ENCODE data around the gene COQ10B. TPM values are rescaled to one million over a fixed set of nuclear protein-coding genes. Genes with fewer than 3 reads are reported as not detected.
"Not testable (repeated sequence)": the region's sequence is repeated elsewhere in the genome, so short reads cannot be mapped to it uniquely, and the experiment has no call there.

Gene COQ10B
- 26.1 and 28.7 TPM in 2 replicates for total RNA-seq

DNA sequence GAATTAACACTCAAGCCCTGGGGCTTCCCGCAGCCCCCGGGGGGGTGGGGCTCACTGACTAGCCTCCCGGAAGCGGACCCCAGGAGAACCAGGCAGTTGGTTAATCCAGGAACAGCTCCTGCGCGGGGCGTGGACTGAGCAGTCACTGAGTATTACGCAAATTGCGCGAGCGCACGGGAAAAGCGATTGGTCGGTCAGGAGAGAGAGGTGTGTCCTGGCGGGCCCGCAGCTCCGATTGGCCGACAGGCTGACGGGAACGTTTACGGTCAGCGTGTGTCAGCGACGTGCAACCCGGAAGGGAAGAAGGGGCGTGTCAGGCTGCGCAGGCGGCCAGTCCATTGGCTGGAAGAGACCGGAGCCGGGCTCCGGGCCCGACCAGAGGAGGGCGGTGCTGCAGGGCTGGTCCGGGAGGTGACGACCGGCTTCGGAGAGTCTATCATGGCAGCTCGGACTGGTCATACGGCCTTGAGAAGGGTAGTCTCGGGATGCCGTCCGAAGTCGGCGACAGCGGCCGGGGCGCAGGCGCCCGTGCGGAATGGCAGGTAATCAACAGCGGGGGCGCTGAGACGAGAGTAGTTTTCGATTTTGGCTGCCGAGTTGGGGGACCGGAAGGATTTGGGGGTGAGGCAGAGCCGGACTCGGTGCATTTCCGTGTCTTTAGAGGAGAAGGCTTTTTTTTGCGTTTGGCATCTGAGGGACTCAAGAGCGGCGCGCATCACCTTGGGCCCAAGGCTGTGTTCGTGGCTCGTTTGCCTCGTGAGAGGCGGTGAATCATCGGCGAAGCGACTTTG, at the start of gene COQ10B:
Gene COQ10B, plus strand, starts transcription at position 430 of the 791 bp plus-strand sequence. Its CDS starts 9 bp downstream, at position 439.
- DNase-seq (ENCODE audit: low read depth, low spot score), result peak; percentile 99

DNA sequence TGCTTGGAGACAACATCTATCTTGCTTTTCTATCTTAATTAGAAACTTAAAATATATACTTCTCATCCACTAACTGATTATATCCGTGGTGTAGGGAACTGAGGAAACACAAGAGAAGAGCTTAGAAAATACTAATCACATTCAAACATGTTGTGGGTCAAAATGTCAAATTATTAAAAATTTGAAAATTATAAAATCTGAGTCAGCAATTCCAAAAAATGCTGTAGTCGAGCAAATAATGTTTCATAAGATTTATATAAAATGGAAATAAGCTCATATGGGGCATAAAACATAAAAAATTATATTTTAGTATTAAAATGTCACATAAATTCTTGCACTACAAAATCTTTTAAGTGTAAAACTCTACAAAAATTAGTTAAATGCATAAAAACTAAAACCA, 47.8 kb upstream of the COQ10B start:
- DNase-seq (ENCODE audit: low read depth, low spot score), result no peak

DNA sequence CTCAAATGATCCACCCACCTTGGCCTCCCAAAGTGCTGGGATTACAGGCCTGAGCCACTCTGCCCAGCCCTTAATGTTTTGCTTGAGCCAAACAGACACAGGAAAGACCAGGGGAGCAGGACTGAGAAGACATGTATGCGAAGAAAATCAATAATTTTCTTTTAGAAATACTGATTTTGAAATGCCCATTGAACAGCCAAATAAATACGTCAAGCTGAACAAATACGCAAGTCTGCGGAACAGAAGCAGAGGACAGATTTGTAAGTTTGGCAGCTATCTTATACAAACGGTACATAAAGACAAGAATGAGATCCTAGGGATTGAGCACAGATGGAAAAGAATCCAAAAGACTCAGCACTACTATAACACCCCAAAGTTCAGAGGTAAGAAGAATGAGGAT, 39.3 kb upstream of the COQ10B start:
- no peak for DNase-seq (ENCODE audit: low read depth, low spot score)

DNA sequence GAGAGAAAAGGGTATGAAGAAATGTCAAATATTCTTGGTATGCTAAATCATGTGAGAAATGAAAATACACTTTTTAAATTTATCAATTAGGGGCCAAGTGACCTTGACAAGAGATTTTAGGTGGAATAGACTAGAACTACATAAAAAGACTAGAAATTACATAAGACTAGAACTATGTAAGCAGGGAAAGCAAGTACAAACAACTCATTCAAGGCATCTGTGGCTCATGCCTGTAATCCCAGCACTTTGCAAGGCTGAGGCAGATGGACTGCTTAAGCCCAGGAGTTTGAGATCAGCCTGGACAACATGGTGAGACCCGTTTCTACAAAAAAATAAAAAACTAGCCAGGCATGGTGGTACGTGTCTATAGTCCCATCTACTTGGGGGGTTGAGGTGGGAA, 38.8 kb upstream of the COQ10B start:
- no peak for DNase-seq (ENCODE audit: low read depth, low spot score)

DNA sequence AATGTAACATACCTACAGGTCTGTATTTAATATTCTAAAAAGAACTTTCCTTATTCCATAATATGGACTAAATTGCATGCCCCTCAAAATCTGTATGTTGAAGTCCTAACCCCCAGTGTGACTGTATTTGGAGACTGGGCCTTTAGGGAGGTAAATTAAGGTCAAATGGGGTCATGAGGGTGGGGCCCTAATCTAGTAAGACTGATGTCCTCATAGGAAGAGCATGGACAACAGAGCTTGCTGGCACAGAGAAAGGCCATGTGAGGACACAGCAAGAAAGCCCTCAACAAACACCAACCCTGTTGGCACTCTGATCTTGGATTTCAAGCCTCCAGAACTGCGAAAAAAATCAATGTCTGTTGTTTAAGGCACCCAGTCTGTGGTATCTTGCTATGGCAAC, 37.1 kb upstream of the COQ10B start:
- no peak for DNase-seq (ENCODE audit: low read depth, low spot score)

DNA sequence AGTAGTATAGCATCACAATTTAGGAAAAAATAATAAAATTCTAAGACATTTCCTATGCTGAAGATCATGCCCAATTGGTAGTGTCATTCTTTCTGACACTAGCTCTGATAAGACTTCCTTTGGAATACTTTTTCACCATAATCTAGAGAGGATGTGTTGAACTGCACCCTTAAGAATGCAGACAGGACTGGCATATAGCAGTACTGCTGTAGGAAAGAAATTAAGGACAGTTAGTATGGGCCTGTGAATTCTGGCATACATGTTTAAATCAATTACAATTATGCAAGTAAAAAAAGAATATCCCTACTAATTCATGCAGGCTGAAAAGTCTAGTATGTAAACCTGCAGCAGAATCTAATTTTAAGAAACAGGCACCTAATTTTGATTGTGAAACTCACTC, 33.9 kb upstream of the COQ10B start:
- no peak for DNase-seq (ENCODE audit: low read depth, low spot score)

DNA sequence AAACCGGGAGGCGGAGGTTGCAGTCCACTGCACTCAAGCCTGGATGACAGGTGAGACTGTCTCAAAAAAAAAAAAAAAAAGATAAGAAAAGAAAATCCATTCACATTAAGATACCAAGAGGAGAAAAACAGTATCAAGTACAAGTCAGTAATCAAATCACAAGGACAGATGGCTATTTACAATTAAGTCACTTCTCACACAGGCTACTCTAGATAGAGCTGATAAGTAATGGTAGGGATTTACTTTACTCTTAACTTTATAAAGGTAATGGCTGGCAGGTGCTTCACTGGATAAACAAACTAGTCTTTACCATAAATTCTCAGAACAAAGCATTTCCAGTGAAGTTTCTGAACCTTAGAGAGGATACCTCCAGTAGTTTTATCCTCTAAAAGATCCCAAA, 30.0 kb upstream of the COQ10B start:
- no peak for DNase-seq (ENCODE audit: low read depth, low spot score)

DNA sequence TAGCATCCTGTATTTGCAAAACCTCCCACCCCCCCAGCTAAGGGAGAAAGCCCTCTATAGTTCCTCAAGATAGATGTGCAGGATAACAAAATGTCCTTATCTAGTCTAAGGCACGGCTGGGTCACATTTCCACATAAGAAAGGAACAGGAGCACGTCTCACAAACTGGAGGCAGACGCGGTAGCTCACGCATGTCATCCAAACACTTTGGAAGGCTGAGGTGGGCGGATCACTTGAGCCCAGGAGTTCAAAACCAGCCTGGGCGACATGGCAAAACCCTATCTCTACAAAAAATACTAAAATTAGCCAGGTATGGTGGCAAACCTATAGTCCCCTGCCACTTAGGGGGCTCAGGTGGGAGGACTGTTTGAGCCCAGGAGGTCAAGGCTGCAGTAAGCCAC, 27.8 kb upstream of the COQ10B start:
- DNase-seq (ENCODE audit: low read depth, low spot score), result no peak

DNA sequence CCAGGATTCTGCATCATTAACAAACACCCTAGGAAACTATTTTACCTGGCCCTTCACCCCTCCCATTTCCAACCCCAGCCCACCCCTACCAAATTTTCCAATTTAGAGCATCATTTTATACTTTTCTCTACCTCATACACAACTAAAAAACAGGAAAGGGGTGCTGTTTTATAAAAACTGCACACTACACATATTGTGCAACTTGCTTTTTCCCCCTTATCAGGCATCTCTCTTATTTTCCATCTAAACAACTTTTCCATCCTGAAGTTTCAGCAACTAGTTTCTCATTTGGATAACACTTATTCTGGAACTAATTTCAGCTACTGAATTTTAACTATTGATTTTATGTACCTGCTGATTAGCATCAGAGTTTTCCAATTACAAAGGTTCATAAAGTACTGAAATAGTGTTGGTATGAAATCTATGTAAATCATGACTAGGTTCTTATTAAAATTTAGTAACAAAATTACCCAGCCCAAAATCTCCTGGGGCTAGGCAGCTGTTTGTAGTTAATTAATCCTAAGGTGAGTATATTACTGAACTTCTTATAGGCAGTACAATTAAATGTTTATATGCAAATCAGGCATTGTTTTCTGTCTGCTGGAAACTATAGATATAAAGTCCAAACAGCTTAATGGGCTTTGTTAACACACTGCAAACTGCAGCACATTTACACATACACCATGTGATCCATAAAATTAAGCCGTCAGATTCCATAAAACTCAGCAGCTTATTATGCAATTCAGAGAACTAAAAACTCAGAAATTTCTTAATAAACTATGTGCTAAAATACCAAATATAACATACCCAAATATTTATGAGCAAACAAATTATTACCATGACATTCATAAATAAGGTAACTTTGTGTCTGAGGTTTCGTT, 26.4 kb upstream of the COQ10B start:
- DNase-seq (ENCODE audit: low read depth, low spot score), result no peak

DNA sequence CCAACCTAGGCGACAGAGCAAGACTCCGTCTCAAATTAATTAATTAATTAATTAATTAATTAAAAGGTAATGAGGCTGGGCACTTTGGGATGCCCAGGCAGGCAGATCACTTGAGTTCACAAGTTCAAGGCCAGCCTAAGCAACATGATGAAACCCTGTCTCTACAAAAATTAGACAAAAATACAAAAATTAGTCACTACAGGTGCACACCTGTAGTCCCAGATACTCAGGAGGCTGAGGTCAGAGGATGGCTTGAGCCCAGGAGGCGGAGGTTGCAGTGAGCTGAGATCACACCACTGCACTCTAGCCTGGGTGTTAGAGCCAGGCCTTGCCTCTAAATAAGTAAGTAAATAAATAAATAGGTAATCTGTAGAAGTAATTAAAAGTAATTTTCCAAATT, 25.4 kb upstream of the COQ10B start:
- no peak for DNase-seq (ENCODE audit: low read depth, low spot score)

DNA sequence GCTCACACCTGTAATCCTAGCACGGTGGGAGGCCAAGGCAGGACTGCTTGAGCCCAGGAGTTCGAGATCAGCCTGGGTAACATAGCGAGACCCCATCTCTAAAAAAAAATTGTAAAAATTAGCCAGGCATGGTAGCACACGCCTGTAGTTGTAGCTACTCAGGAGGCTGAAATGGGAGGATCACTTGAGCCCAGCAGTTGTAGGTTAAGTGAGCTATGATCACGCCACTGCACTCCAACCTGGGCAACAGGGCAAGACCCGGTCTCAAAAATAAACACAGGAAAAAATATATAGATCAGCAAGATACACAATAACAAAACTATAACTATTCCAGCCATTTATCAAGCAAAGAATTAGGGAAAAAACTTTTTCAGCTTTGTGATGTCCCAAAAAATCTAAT, 21.5 kb upstream of the COQ10B start:
- DNase-seq (ENCODE audit: low read depth, low spot score), result no peak

DNA sequence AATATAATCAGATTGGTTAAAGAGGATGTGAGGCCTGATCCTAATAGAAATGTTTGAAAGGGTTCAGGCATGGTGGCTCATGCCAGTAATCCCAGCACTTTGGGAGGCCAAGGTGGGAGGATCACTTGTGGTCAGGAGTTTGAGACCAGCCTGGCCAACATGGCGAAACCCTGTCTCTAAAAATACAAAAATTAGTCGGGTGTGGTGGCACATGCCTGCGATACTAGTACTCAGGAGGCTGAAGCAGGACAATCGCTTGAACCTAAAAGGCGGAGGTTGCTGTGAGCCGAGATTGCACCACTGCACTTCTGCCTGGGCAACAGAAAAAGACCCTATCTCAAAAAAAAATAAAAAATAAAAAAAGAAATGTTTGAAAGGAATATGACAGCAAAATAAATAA, 20.8 kb upstream of the COQ10B start:
- DNase-seq (ENCODE audit: low read depth, low spot score), result not testable (repeated sequence)

DNA sequence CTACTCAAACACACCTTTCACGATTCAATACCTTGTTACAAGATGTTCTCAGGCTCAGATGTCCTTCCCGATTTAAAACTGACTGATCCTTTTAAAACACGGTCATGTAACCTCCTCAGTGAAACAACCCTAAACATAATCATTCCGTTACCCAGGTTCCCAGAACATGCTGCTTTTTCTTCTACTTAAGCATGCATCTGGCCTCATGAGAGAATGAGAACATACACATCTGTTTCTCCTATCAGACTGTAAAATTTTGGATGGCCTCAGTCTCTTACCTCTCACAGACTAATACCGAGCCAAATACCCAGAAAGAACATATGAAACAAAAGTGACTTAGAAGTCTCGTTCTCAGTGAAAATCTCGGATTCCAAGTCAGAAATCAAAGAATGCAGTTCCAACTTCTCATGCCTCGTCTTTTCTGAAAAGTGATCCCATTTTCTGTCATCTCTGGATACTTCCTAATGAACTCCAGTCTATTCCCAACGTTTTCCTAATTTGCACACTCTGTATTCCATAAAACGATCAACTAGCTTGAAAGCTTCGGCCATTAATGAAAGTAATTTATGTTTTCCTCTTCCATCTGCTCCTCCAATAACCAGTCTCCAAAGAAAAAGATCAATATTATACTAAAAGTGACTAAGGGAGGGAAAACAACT, 19.4 kb upstream of the COQ10B start:
- DNase-seq (ENCODE audit: low read depth, low spot score), result no peak

DNA sequence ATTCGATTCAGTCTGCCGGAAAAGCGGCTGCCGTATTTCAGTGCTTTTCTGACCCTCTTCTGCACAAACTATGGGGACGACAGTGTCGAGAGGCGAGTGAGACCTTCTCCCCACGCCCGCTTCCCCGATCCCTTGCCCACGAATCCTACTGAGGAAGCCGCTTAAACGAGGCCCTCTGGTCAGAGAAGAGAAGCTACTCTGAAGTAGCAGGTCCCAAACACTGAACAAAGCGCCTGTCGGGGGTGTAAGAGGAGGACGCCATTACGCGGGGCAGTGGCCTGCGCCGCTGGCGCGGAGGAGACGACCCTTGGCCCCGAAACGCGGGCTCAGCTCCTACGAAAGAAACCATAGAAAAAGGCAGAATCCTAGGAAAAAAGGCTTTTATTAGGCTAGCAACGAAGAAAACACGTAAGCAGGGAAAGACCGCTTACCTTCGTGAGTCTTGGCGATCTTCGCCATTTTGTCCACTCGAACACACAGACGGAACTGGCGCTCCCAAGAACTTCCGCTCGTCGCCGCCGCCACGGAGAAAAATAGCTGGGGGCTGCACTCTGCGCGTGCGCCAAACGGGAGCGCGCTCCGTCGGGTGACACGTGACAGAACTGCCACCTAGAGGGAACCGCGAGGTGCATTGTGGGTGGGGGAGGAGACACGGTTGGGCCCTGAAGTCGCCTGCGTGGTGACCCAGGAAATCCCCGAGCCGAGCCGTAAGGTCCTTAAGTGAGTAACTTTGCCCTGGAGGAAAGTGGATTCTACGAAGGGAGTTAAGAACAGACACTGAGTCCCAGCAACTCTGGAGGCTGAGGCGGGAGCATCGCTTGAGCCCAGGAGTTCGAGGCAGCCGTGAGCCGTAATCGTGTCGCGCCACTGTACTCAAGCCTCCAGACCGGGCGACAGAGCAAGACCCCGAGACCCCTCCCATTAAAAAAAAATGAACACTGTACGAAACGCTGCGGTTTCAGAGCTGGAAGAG, 18.5 kb upstream of the COQ10B start, which contains the start of gene SF3B1:
Gene SF3B1, minus strand, starts transcription at position 488 of the 973 bp plus-strand sequence. Its CDS starts 29 bp downstream, at position 459.
- peak; percentile 84 for DNase-seq (ENCODE audit: low read depth, low spot score)

DNA sequence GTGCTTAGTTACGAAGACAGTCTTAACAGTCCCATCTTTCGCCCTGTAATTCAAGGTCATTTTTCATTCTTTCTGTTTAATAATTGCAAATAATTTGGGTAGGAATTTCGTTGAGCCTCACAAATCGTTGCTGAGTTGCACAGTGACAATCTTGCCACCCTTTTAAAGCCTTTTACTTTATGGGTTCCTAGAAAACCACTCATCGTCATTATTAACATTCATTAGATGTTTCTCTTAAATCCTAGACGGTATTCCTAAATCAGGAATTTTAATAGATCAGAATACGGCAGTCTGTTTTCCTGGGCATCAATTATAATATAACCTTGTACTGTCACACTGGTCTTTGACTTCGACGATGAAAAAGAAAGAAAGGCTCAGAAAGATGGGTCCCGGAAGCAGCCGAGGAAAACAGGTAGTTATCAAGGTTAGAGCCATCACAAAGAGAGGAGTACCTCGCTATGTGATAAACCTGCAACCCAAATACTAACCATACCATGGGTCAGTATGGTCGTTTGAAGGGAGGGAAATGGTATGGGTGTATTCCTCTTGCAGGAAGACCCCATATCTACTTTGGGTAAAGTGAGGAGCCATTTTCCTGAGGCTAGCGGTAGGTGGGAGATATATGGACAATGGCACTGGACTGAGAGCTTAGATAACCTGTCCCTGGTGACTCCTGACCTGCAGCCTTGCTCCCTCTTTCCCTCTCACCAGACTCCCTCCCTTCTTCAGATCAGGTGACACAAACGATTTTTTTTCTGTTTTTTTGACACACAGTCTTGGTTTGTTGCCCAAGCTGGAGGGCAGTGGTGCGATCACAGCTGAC, 17.5 kb upstream of the COQ10B start:
- no peak for DNase-seq (ENCODE audit: low read depth, low spot score)

DNA sequence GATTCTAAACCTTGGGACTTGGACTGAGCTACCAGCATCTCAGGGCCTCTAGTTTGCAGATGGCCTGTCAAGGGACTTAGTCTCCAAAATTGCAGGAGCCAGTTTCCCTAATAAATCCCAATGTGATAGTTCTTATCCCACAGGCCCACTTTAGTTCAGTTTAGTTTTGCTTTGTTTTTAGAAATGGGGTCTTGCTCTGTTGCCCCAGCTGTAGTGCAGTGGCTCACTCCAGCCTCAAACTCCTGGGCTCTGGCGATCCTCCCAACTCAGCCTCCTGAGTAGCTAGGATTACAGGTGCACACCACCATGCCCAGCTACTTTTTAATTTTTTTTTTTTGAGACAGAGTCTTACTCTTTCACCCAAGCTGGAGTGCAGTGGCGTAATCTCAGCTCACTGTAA, 16.0 kb upstream of the COQ10B start:
- DNase-seq (ENCODE audit: low read depth, low spot score), result no peak

DNA sequence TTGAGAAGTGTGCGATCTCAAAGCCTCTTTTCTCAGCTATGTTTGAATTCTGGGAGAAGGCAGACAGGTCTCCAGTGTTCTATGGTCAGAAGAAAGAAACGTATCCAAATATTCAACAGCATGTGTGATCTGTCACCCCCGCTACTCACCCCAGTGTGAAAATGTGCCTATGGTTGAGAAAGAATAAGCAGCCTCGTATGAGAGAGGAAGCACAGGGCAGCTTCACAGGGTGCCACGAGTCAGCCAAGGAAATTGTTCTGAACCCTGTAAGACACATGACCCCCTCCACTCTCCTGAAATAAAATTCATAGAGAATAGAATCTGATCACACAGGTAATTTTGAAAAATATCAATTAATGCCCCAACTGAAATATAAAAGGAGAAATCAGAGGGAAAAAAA, 10.5 kb upstream of the COQ10B start:
- no peak for DNase-seq (ENCODE audit: low read depth, low spot score)

DNA sequence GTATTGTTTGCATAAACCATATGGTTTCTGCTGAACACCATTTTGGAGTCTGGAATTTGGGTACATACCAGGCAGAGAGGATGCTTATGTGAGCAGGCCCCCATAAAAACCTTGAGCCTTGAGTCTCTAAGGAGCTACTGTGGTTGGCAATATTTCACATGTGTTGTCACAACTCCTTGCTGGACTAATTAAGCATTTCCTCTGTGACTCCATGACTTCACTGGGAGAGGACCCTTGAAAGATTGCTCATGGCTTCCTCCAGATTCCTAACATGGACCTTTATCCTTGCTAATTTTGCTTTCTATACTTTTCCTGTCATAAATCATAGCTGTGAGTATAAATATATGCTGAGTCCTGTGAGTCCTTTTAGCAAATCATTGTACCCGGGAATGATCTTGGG, 7.6 kb upstream of the COQ10B start:
- DNase-seq (ENCODE audit: low read depth, low spot score), result no peak

DNA sequence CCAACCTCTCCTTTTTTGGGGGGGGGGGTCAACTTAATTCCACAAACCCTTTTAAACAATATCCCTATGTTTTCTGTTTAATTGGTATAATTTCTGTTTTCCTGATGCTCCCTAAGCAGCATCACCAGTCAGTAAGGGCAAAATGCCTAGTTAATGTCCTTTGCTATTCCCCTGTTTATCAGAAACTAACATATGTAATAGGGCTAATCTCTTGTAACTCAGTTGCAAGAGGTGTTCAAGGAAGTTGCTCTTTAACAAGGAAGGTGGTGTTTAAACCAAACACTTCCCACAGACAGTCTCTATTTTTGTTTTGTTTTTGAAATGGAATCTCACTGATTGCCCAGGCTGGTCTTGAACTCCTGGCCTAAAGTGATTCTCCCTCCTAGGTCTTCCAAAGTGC, 6.5 kb upstream of the COQ10B start:
- DNase-seq (ENCODE audit: low read depth, low spot score), result no peak

DNA sequence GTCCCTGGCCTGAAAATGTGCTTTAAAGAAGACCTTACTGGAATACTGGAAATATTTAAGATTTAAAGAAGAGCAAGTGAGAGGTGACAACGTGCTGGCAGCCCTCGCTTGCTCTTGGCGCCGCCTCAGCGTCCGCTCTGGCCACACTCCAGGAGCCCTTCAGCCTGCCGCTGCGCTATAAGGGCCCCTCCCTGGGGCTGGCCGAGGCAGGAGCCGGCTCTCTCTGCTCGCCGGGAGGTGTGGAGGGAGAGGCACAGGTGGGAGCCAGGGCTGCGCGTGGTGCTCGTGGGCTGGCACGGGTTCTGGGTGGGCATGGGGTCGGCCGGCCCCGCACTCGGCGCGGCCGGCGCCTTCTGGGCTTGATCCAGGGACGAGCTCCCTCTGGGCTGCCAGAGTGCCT, 2.9 kb upstream of the COQ10B start:
- no peak for DNase-seq (ENCODE audit: low read depth, low spot score)
